Brain microvascular endothelial cell (primary cell): ENCODE measurements around the gene GNAI2.

Source experiments
- DNase-seq: peaks from one replicate; pipeline ENCODE4 v3.0.0-alpha.2; 2020
- H3K27ac ChIP-seq: fragments of 250-450 bp; sonication (Bioruptor Pico); 2 replicates; pipeline ENCODE4 v1.5.1; 2020; ENCODE audit warnings: mild to moderate bottlenecking, moderate library complexity
- H3K27me3 ChIP-seq: fragments of 250-450 bp; sonication (Bioruptor Pico); replicated peaks from 2 replicates; pipeline ENCODE4 v1.5.1; 2020; ENCODE audit warnings: mild to moderate bottlenecking
- H3K36me3 ChIP-seq: fragments of 250-450 bp; sonication (Bioruptor Pico); replicated peaks from 2 replicates; pipeline ENCODE4 v1.5.1; 2020; ENCODE audit warnings: mild to moderate bottlenecking
- H3K4me3 ChIP-seq: 2 replicates; pipeline ENCODE4 v1.5.1; 2011; ENCODE audit warnings: low read depth, mild to moderate bottlenecking, control low read depth, low read length, moderate library complexity
- in situ Hi-C: cut with HindIII; loops from 2 replicates; pipeline ENCODE4 v1.10.0; 2017; ENCODE audit warnings: low sequenced_read_pairs, low pct_ligation_motif_present
- TF ChIP-seq, protein P1 (sequence below): IDR thresholded peaks from 2 replicates; pipeline ENCODE4 v1.5.1; 2011; ENCODE audit warnings: low read depth, mild to moderate bottlenecking, moderate library complexity, low read length, control low read depth, inconsistent platforms; ENCODE audit errors: missing control alignments

Gene GNAI2

DNA sequence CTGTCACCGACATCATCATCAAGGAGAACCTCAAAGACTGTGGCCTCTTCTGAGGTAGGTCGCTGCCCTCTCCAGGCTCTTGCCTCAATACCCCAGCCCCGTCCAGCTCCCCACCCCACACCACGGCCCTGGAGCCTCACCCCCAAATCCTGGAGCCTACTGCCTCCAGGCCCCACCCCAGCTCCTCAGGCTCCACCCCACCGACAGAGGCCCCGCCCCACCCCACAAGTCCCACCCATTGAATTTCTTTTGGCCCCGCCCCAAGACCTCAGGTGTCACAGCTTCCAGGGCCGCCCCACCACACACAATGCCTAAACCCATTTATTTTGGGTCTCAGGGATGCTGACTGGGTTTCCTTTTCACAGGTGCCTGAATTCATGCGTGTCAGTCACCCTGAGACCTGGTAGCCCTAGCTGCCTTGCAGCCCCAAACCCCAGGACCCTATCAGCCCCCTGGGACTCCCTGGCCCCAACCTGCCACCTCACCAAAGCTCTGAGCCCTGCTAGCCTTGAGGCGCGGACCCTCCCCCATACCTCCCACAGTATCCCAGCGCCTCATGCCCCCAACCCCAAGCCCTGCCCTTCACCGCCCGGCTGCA lies 41.0 kb upstream of the GNAI2 start:
- DNase-seq = no peak
- TF ChIP-seq, protein P1, sequence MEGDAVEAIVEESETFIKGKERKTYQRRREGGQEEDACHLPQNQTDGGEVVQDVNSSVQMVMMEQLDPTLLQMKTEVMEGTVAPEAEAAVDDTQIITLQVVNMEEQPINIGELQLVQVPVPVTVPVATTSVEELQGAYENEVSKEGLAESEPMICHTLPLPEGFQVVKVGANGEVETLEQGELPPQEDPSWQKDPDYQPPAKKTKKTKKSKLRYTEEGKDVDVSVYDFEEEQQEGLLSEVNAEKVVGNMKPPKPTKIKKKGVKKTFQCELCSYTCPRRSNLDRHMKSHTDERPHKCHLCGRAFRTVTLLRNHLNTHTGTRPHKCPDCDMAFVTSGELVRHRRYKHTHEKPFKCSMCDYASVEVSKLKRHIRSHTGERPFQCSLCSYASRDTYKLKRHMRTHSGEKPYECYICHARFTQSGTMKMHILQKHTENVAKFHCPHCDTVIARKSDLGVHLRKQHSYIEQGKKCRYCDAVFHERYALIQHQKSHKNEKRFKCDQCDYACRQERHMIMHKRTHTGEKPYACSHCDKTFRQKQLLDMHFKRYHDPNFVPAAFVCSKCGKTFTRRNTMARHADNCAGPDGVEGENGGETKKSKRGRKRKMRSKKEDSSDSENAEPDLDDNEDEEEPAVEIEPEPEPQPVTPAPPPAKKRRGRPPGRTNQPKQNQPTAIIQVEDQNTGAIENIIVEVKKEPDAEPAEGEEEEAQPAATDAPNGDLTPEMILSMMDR = no peak
- H3K4me3 ChIP-seq = no peak overlapping the region

GRCh38 chr3:50195501-50196252 lies 40.3 kb upstream of the GNAI2 start:
- H3K27ac ChIP-seq = no peak overlapping the region
- peaks cover 11% of the 10 kb centered on the region for H3K27me3 ChIP-seq

More for the DNA sequence above, 41.0 kb upstream of the GNAI2 start:
- Histone ChIP-seq H3K27me3 (peaks cover 11% of the 10 kb centered on the region), H3K27ac (no peak overlapping the region), H3K36me3 (no peaks in the 10 kb centered on the region)
- in situ Hi-C loops = no loop called here

DNA sequence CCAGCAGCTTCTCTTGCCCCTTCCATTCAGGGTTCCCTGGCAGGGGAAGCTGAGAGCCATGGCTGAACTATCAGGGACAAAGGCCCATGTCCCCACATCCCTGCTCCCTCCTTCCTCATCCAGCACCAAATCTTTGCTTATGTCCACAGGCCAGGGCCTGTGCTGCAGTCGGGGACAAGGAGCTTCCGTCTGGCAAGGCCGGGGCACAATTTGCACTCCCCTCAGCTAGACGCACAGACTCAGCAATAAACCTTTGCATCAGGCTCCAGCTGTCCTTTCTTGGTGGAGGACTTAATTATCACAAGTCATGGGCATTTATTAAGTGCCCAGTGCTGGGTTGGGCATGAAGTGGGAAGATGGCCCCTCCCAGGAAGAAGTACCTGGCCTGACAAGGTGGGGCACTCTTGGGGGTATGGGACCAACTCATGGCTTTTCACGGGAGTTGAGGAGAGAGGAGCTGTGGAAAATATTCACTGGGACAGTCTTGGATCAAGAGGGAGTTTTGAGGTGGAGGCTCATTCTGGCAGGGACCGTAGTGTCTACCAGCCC lies 39.7 kb upstream of the GNAI2 start:
- peaks cover 11% of the 10 kb centered on the region for H3K27me3 ChIP-seq
- DNase-seq = no peak
- no peak overlapping the region for H3K27ac ChIP-seq
- TF ChIP-seq, protein P1 = no peak
- in situ Hi-C loops = no loop called here
- H3K4me3 ChIP-seq = no peak overlapping the region
- no peaks in the 10 kb centered on the region for H3K36me3 ChIP-seq

More at GRCh38 chr3:50195501-50196252, 40.3 kb upstream of the GNAI2 start:
- in situ Hi-C loops = no loop called here
- TF ChIP-seq, protein P1 = no peak
- Histone ChIP-seq H3K4me3 (no peak overlapping the region), H3K36me3 (no peaks in the 10 kb centered on the region)
- DNase-seq = no peak

- no peaks in the 10 kb centered on the region for H3K36me3 ChIP-seq
- in situ Hi-C loops = no loop called here
- H3K4me3 ChIP-seq = no peak overlapping the region
- H3K27ac ChIP-seq = no peak overlapping the region
- peaks cover 36% of the 10 kb centered on the region for H3K27me3 ChIP-seq
- DNase-seq = no peak
- TF ChIP-seq, protein P1 = no peak
Observed at GRCh38 chr3:50201573-50202315, 34.3 kb upstream of the GNAI2 start.

- no peak for DNase-seq
- Histone ChIP-seq H3K27ac (no peak overlapping the region), H3K36me3 (no peaks in the 10 kb centered on the region), H3K27me3 (peaks cover 36% of the 10 kb centered on the region), H3K4me3 (no peak overlapping the region)
- in situ Hi-C loops = no loop called here
- TF ChIP-seq, protein P1 = no peak
Observed at GRCh38 chr3:50202353-50203112, 33.5 kb upstream of the GNAI2 start.
